ENCODE data around the gene FKBP10.

FKBP10 gene

DNA sequence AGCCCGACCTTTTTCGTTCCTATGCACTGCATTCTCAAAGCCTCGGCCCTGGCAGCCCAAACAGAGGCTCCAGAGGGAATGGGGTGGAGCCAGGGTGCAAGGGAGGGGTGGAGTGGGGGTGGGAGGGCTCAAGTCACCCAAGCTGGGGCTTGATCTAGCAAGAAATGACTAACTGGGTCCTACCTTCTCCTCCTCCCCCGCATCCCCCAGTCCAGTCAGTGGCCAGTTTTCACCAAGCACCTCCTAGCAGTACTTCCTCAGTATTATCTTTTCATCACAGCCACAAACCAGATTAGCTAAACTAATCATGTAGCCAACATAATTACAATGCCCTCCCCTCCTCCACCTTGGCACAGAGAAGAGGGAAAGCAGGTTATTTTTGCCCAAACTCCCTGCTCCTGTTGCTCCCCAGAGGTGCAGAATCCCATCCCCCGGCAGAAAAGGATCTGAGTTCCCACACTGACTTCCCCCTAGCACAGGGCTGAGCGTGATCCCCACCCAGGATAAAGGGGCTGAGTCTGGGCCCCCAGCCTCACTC lies 28.5 kb upstream of the FKBP10 start:
- no peak for DNase-seq

DNA sequence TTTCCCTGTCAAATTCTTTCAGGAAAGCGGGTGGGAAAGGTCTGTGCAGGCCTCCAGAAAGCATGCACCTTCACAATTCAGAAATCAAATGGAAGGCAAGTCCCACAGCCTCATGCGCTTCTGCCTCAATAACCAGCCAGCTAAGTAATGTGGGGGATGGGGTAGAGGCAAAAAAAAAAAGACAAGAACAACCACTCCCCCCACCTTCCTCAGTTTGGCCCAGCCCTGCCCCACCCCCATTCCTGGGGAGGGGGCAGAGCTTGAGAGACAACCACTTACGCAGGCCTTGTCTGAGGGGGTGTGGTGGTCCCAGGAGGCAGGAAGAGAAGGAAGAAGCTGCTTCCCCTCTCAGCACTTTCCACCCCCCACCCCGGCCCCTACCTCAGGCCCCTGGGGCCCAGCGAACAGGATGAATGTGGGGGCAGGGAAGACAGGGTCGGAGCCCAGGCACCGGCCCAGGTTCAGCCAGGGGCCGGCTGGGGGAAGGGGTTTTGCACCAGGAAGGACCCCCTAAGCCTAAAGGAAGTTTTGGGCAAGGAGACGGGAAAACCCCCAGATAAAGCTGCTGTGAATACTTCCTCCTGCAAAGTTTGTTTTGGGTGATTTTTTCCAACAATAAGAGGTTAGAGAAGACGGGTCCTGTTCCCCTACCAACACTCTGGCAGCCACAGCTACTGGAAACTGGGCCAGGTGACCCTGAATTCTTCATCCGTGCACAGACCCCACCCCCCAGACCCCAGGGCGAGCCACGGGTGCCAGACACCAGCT lies 27.5 kb upstream of the FKBP10 start:
- DNase-seq: no peak

DNA sequence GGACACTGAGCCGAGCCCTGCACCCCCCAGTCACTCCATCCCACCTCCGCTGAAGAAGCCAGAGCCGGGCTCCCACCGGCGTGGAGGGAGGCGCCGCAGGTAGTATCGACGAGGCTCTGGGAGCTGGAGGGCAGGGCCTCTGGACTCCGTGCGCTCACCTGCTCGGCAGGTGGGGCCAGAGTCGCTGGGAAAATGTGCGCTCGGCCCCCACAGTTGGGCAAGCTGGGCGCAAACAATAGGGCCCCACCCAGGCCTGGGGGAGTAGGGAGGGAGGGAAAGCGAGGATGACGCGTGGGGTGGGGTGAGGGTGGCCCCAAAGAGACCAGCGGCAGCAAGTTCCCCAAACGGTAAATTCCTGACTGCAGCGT lies 27.0 kb upstream of the FKBP10 start:
- DNase-seq: no peak

DNA sequence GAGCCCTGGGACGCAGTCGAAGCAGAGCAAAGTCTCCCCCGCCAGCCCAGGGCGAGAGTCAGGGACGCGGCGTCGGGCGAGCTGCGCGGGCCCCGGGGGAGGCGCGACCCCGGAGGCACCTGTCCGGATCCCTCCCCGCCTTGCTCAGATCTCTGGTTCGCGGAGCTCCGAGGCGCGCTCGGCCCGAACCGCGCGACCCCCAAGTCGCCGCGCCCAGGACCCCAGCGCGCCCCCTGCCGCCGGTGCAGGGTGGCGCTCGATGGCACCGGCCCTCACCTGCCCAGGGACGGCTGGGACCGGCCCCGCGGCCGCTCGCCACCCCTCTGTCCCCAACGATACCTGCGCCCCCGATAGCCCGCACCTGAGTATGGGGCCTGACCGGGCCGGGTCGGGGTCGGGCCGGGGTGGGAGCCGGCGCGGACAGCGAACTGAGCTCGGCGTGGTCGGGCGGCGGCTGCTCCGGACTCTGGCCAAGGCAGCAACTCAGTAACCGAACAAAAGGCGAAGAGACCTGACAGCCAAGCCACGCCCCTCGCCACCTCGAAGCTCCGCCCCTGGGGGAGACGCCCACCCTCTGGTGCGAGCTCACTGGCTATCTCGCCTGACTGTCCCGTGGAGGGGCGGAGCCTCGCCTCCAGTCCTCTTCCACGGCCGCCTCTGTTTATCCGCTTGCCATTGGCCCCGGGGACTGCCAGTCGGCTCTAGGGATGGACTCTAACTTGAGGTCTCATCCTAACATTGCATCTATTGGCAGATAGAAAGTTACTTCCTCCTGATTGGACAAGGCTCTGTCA lies 26.4 kb upstream of the FKBP10 start, which contains the start of gene JUP:
TSS of gene JUP (minus strand) at position 485 of the 794 bp plus-strand sequence. CDS start 14,857 bp downstream, outside the sequence.
- peak; percentile 62 to 84 (median 68) for DNase-seq

DNA sequence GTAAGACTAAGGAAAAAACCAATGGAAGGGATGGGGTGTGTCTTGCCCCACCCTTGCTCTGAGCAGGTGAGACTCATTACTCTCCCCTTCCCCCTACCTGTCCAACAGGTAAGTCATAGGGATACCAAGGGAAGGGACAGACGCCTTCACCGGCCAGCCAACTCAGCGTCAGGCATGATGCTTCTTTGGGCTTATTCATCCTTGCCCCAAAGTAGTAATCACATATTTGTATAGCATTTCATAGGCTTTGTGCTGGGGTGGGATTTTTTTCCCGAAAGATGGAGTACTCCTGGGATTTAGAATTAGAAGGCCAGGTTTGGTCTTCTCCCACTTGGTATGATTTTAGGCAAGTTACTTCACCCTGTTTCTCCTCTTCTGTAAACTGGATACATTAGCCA lies 25.8 kb upstream of the FKBP10 start:
- no peak for DNase-seq

DNA sequence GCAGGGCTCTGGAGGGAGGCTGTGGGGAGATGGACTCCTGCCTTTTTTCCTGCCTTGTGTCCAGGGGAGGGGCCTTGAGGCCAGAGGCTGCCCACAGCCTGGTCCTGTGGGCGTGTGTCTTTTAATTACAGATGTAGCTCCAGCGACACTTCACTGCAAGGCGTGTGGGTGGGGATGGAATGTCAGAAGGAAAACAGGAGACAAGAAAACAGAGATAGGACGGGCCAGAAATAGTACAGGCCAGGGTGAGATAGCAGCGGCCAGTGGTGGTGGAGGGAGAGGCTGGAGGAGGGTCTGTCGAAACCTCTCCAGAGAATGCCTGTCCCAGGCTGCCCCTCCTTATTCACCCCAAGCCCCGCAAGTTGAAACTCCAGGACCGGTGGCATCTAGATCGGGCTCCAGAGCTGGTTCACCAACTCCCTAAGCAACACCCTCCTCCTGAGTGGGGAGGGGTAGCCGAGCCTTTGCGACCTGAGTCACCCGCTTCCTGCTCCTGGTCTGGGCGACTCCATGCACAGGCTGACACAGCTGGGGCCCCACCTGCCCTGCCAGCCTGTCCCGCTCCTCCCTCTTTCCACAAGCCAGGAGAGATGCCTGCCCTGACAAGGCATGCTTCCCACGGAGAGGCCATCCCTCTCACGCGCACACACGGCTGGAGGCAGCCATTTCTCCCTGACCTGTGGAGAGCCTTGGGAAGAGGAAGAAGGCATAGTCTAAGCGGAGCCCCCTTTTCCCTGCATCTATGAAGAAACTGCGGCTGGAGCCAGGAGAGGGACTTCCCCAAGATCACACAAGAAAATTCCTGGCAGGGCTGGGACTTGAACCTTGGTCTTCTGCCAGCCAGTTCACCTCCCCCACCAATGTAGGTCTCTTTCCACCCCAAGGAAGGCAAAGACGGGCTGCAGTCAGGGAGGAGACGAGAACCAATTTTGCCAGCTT lies 19.7 kb upstream of the FKBP10 start:
- DNase-seq: no peak

DNA sequence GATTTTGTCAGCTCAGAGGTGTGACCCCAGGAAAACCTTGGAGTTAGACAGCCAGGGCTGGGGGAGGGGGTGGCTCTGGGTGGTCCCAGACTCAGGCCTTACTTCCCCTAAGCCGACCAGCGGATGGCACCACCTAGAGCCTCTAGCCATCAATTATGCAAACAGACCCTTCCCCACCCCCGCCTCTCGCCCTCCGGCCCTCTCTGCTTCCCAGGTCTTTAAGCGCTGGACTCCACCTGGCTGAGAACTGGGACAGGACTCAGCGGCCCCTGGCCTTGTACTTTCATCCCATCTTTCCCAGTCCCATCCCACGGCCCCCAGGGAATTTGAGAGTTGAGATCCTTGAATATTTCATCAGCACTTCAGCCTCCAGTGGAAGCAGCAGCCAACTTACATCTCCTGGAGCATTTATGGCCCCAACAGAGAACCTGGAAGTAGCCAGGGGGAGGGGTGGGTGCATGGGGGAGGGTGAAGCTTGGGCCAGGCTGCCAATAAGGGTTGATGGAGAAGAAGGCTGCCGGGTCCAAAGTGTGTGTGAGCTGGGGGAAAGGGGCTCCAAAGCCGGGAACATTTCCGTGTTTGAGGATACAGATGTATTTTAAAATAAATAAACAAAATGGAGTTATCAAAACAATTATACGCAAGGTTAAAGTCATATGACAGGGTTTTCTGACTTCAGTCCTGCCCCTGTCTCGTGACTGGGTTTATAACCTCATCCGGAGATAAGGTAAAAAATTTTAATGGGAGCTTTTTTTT lies 18.8 kb upstream of the FKBP10 start:
- no peak for DNase-seq

DNA sequence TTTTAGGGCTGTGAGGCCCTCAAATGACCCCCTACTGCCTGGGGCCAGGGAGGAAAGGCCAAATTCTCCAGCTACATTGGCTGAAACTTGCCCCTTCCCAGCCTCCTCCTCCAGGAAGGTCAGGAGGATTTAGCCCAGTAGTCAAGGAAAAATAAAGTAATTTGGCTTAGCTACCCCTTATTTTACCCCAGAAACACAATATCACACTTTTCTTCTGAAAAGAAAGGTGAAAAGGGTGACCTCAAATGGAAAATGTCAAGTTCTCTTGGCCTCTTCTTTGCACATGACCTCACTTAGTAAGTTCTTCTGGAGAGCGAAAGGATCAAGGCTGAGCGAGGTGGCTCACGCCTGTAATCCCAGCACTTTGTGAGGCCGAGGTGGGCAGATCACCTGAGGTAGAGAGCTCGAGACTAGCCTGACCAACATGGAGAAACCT lies 18.2 kb upstream of the FKBP10 start:
- DNase-seq: no peak

DNA sequence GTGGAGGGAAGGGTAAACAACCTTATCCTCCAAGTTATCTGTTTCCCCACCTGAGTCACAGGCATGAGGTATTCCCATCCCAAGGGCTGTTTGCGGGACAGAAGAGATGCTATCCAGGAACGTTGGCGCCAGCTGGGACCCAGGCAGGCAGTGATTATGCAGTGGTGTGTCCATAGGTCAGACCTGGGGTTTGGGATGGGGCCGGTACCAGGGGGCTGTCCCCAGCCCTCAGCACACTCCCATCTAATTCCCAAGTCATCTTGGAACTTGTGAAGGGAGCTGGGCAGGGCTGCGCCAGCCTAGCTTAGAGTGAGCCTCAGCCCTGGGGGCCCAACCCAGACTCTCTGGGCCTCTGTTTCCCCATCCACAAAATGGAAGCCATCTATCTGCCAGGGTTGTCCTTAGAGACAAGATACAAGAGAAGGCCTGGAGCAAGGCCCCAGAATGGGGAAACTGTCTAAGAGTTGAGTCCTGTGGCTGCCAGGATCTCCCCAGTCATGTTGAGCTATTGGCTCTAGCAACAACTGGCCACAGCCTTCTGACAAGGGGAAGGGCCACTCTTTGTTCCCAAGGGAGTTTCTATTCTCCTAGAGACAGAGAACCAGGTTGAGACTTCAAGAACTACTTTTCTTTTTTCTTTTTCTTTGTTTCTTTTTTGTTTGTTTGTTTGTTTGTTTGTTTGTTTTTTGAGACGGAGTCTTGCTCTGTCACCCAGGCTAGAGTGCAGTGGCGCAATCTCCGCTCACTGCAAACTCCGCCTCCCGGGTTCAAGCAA lies 16.5 kb upstream of the FKBP10 start:
- DNase-seq: no peak

DNA sequence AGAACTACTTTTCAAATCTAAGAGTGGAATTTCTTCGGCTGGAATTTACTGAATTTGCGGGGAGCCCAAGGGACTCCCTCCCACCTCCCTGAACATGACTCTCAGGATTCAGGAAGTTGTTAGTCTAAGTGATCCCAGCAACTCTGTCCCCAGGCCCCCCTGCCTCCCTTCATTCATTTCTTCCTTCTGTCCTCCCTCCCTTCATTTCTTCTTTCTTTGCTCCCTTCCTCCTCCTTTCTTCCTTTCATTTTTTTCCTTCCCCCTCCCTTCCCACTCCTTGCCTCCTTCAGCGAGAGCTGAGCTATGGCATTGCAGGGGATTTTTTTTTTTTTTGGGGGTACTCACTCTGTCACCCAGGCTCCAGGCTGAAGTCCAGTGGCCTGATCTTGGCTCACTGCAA lies 15.4 kb upstream of the FKBP10 start:
- no peak for DNase-seq

DNA sequence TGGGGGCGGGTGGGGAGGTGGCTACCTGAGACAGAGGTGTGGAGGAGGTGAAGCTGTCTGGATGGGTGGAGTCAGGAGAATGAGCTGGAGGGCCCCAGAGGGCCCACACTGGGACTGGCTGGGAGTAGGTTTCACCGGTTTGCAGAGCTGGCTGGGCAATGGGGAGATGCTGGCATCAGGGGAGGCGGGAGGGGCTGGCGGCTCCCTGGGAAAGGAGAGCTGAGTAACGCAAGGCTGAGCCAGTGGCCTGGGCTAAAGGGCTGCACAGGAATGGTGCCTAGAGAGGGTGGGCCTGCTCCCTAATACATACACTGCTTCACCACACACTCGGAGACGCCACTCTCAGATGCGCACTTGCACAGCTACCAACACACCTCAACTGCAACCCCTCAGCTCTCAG lies 13.4 kb upstream of the FKBP10 start:
- DNase-seq: no peak

DNA sequence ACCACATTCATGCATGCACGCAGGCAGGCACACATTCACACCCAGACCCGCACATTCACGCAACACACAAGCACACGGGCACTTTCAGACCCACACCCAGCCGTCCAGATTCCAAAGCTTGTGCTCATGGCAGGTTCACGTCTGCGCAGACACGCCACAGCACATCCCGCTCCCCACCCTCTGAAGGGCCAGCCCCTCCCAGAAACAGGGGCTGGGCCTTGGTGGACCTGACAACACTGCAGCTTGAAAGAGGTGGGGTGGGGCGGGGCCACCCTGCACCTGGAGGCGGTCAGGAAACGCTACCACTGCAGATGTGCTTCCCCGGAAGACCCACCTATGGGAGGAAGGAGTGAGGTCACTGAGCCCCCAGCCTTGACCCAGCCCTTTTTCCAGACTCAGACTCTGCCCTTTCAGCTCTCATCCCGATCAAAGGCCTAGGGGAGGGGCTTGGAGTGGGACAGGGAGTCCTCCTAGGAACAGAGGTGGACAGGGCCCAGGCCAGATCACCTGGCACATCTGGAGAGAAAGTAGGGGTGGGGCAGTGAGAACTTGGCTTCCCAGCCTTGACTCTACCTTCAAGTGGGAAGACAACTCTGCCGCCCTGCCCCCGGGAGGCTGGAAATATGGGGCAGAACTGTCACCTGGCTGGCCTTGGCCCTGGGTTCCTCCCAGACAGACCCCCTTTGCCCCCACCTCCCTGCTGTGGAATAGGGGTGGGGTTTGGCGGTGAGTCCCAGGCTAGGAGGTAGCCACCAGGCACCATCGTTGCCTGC lies 12.0 kb upstream of the FKBP10 start:
- no peak for DNase-seq

DNA sequence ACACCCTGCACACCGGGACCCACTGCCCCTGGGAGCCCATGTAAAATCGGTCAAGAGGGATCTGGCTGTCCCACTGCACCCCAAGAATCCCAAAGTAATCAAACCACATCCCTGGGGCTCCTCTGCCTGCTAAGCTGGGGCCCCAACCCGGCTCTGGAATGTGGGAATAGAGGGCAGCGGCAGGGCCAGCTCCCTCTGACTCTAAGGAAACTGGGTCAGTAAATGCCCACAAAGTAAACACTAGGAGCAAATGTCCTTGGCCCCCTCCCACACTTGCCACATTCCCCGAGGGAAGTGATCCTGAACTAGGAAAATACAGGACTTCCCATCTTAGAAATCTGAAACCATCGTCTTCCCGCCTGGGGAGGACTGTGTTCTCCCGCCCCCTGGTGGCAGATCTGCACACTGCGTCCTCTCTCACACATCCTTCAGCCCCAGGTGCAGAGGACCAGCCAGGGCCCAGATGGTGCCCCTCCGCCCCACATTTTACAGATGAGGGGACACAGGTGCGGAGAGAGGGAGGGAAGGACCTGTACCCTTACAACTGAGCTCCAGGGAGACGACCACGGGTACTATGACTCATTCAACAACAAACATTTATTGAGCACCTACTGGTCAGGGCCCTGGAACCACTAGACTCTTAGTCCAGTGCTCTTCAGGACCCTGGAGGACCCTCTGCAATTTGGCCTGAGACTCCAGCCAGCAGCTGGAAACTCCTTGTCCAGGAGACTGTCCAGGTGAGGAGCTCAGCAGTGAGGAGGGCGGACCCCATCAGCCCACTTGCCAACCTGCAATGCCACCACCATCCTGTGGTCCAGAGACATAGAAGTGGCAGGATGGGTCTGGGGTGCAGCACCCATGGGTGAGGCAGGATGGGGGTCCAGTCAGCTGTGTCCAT lies 11.2 kb upstream of the FKBP10 start:
- DNase-seq: peak; percentile 31 to 70 (median 64)

DNA sequence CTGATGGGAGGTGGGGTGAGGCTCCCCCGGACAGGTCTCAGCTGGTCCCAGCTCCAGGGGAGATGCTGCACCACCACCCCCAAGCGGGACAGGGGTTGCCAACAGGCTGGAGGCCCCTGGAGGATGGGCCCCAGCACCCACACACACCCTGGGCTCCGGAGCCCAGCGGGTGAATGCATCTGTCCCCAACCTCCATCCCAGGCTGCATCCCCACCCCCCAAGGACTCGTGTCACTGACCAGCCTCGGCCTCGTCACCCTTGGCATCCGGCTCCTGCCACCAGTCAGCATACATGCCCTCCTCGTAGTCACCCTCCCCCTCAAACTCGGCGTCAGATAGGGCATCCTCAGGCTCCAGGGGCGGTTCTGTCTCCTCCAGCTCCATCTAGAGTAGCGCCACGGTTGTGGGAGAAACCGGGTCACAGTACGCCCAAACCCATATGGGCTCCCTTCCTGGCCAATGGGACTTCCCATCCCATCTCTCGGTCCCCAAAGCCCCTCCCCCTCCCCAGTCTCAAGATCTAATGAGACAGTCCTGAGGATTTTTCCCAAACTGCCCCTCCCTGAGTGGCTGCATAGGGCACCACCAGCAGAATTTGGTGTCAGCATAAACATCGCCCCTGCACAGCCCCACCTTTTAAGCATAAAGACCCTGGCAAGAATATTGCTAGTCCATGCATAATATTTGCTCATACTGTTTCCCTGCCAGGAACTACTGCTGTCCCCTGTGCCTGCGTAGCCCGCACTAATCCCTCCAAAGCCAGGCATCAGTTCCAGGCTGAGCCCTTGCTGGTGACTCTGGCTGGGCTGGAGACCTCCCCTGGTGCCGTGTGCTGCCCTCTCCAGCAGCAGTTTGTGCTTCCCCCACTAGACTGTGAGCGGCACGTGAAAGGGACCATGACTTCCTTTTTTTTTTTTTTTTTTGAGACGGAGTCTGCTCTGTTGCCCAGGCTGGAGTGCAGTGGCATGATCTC lies 9.5 kb upstream of the FKBP10 start:
- no peak for DNase-seq

DNA sequence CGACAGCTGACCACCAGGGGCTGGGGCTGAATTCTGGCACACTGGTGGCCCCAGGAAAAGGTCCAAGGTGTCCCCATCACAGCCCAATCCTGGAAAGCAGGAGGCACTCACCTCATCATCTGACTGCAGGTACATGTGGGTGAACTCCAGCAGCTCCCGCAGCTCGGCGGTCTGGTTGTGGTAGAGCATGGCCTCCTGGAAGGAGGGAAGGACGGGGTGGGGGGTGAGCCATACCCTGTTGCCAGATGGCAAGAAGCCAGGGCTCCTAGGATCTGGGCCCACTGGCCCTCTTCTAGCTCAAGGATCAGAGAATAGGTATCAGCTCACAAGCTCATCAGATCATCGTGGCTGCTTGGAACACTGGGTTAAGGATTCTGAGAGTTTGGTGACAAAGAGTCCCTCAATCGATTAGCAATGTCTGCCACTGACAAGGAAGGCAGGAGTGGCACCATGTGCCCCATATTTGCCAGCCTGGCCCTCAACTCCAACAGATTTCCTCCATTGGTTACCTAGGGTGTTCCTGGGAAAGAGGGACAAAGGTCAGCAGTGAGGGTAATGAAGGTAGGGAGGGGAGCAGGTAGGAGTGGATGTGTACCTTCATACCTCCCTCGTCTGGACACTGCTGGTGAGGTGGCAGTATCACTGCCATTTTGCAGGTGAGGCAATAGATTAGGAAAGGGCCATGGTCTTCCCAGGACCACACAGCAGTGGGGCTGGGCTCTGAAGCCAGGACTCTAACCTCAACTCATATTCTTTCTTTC lies 5.9 kb upstream of the FKBP10 start:
- DNase-seq: no peak

DNA sequence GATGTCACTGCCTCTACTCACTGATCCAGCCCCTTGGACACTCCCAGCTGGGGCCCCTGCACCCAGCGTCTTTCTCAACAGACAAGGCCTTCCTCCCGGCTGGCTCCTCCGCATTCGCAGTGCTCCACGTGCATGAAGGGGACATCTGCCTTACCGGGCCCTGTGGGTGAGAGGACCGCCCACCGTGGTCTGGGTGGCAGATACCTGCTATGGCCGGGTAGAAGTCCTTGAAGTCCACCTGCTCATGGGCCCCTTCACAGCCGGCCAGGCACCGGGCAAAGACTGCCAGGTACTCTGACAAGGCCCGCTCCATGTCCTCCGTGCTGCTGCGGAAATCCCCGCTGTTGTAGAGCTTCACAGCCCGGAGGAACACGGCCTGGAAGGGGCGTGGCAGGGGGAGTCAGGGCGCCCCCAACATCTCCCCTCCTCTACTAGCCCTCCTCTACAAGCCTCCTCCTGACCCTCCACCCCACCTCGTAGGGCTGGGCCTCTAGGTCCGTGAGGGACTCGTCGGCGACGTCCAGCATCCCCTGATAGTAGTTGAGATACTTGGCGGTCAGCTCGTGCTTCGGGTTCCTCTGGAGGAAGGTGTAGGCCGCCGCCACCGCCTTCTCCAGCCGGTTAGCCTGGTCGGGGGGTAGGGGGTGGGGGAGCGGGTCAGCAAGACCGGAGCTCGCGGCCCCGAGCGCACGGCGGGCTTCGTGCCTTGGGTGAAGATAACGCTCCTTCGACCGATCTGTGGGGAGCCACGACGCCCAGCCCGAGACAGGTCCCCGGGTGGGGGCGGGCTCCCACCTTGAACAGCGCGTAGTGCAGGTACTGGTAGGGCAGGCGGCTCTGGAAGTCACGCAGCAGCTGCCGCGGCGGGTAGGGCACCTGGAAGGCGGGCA lies 1.9 kb upstream of the FKBP10 start:
- peak in 1 of 4 experiments; percentile 35 for DNase-seq

Data from activated naive CD4-positive, alpha-beta T cell (primary cell).